Chondrocyte (in vitro differentiated cells): Measurements from ENCODE around the gene LARP7. TPM values are rescaled to one million over a fixed set of nuclear protein-coding genes. Genes with fewer than 3 reads are reported as not detected.
"Not testable (repeated sequence)": the region's sequence is repeated elsewhere in the genome, so short reads cannot be mapped to it uniquely, and the experiment has no call there.

Experiments used
- DNase-seq: peaks from one replicate; pipeline ENCODE4 v3.0.0; 2021; ENCODE audit warnings: mixed read lengths, low spot score
- H3K27ac Mint-ChIP-seq: one replicate; pipeline ENCODE4 v1.8.0; 2021; ENCODE audit warnings: mild to moderate bottlenecking, moderate library complexity, mixed read lengths; ENCODE audit not compliant: unreplicated experiment
- H3K27me3 Mint-ChIP-seq: 2 replicates; pipeline ENCODE4 v1.8.0; 2021; ENCODE audit warnings: low read depth, mixed read lengths
- H3K36me3 Mint-ChIP-seq: 2 replicates; pipeline ENCODE4 v1.8.0; 2021; ENCODE audit warnings: low read depth, mixed read lengths
- H3K4me1 Mint-ChIP-seq: 2 replicates; pipeline ENCODE4 v1.8.0; 2021; ENCODE audit warnings: low read depth, mild to moderate bottlenecking, mixed read lengths
- H3K4me3 Mint-ChIP-seq: one replicate; pipeline ENCODE4 v1.8.0; 2021; ENCODE audit warnings: mild to moderate bottlenecking, moderate library complexity, mixed read lengths; ENCODE audit not compliant: unreplicated experiment
- H3K9me3 Mint-ChIP-seq: 2 replicates; pipeline ENCODE4 v1.8.0; 2021; ENCODE audit warnings: low read depth, mixed read lengths
- CTCF ChIP-seq: fragments of 200-600 bp; sonication (generic); IDR thresholded peaks from 2 replicates; pipeline ENCODE4 v1.5.0; 2021; ENCODE audit warnings: antibody characterized with exemption, mild to moderate bottlenecking, moderate library complexity
- total RNA-seq: library from RNA; stranded (reverse); gene quantifications from 3 replicates; pipeline ENCODE4 v1.2.1, GENCODE V29; 2021

The LARP7 gene
- total RNA-seq, 1 donor from 2014 or later: 27.9 TPM

GRCh38 chr4:112700679-112701078 is 63.7 kb downstream of the LARP7 start:
- Mint-ChIP-seq H3K9me3 (peaks cover 4% of the 10 kb centered on the region), H3K36me3 (peaks cover 3% of the 10 kb centered on the region), H3K27ac (no peak overlapping the region), H3K4me3 (no peak overlapping the region), H3K27me3 (peaks cover 50% of the 10 kb centered on the region), H3K4me1 (peaks cover 7% of the 10 kb centered on the region)
- no peak for TF ChIP-seq CTCF
- DNase-seq: no peak

- Mint-ChIP-seq H3K9me3 (peaks cover 4% of the 10 kb centered on the region), H3K4me3 (no peak overlapping the region), H3K36me3 (peaks cover 3% of the 10 kb centered on the region), H3K4me1 (peaks cover 13% of the 10 kb centered on the region), H3K27ac (no peak overlapping the region), H3K27me3 (peaks cover 60% of the 10 kb centered on the region)
- no peak for DNase-seq
- TF ChIP-seq CTCF: no peak
Observed at GRCh38 chr4:112702892-112703291, 65.9 kb downstream of the LARP7 start.

- H3K36me3 Mint-ChIP-seq: peaks cover 3% of the 10 kb centered on the region
- no peak for DNase-seq
- H3K27ac Mint-ChIP-seq: no peak overlapping the region
- H3K4me3 Mint-ChIP-seq: peak overlapping the region; percentile 17
- H3K27me3 Mint-ChIP-seq: peaks cover 59% of the 10 kb centered on the region
- no peak for TF ChIP-seq CTCF
- peaks cover 4% of the 10 kb centered on the region for H3K9me3 Mint-ChIP-seq
- peaks cover 13% of the 10 kb centered on the region for H3K4me1 Mint-ChIP-seq
Observed at GRCh38 chr4:112704322-112704721, 67.4 kb downstream of the LARP7 start.

GRCh38 chr4:112704991-112705845 is 68.3 kb downstream of the LARP7 start:
- peaks cover 3% of the 10 kb centered on the region for H3K36me3 Mint-ChIP-seq
- H3K27me3 Mint-ChIP-seq: peaks cover 59% of the 10 kb centered on the region
- H3K4me3 Mint-ChIP-seq: peak overlapping the region; percentile 69
- peaks cover 13% of the 10 kb centered on the region for H3K4me1 Mint-ChIP-seq
- no peak for DNase-seq
- peaks cover 3% of the 10 kb centered on the region for H3K9me3 Mint-ChIP-seq
- no peak overlapping the region for H3K27ac Mint-ChIP-seq
- TF ChIP-seq CTCF: no peak

GRCh38 chr4:112705891-112706839 is 69.2 kb downstream of the LARP7 start:
- Mint-ChIP-seq H3K4me1 (peaks cover 13% of the 10 kb centered on the region), H3K4me3 (peak overlapping the region; percentile 76), H3K27ac (peak overlapping the region; percentile 7), H3K27me3 (peaks cover 52% of the 10 kb centered on the region)
- not testable (repeated sequence) for DNase-seq, H3K36me3 Mint-ChIP-seq, H3K9me3 Mint-ChIP-seq
